Nephron (organoid): ENCODE results near the gene ROPN1L.
A peak's percentile ranks its signal among the peaks of the same experiment; 100 is the strongest.

ENCODE experiments used
- H3K27ac Mint-ChIP-seq, 3 experiments: 2 replicates each; pipeline ENCODE4 v1.8.0; 2020; ENCODE audit warnings: mixed read lengths in 3 of 3, mild to moderate bottlenecking in 2 of 3, moderate library complexity in 1 of 3
- H3K27me3 Mint-ChIP-seq: 2 replicates; pipeline ENCODE4 v1.8.0; 2021; ENCODE audit warnings: low read depth, mild to moderate bottlenecking, moderate library complexity, mixed read lengths
- H3K36me3 Mint-ChIP-seq: 2 replicates; pipeline ENCODE4 v1.8.0; 2020; ENCODE audit warnings: low read depth, mixed read lengths
- H3K4me1 Mint-ChIP-seq: 2 replicates; pipeline ENCODE4 v1.8.0; 2020; ENCODE audit warnings: mixed read lengths
- H3K4me3 Mint-ChIP-seq, 3 experiments: 2 replicates each; pipeline ENCODE4 v1.8.0; 2020; ENCODE audit warnings: mild to moderate bottlenecking in 3 of 3, mixed read lengths in 3 of 3, moderate library complexity in 2 of 3
- H3K9me3 Mint-ChIP-seq: 2 replicates; pipeline ENCODE4 v1.8.0; 2020; ENCODE audit warnings: mixed read lengths
- CTCF ChIP-seq, 3 experiments: fragments of 200-600 bp; sonication (generic); IDR thresholded peaks; one replicate each; pipeline ENCODE4 v1.5.0; 2021; ENCODE audit warnings: antibody characterized with exemption in 3 of 3; ENCODE audit not compliant: unreplicated experiment in 3 of 3

Gene ROPN1L

GRCh38 chr5:10461041-10461440 is 19.4 kb downstream of the ROPN1L start:
- no peak overlapping the region for H3K4me3 Mint-ChIP-seq
- H3K27me3 Mint-ChIP-seq, result peaks cover 11% of the 10 kb centered on the region
- H3K36me3 Mint-ChIP-seq, result no peaks in the 10 kb centered on the region
- no peaks in the 10 kb centered on the region for H3K9me3 Mint-ChIP-seq
- H3K4me1 Mint-ChIP-seq, result peaks cover 6% of the 10 kb centered on the region
- peak overlapping the region in 1 of 3 experiments; percentile 20 for H3K27ac Mint-ChIP-seq
- no peak for TF ChIP-seq CTCF (IDR thresholded peaks at IDR 0.05; ENCODE audit: unreplicated experiment in 3 of 3)

GRCh38 chr5:10461904-10462555 is 20.4 kb downstream of the ROPN1L start:
- H3K27me3 Mint-ChIP-seq, result peaks cover 19% of the 10 kb centered on the region
- H3K4me1 Mint-ChIP-seq, result peaks cover 8% of the 10 kb centered on the region
- no peak for TF ChIP-seq CTCF (IDR thresholded peaks at IDR 0.05; ENCODE audit: unreplicated experiment in 3 of 3)

GRCh38 chr5:10463566-10463965 is 21.9 kb downstream of the ROPN1L start:
- Mint-ChIP-seq H3K36me3 (no peaks in the 10 kb centered on the region), H3K9me3 (no peaks in the 10 kb centered on the region), H3K27me3 (peaks cover 25% of the 10 kb centered on the region), H3K4me3 (no peak overlapping the region), H3K4me1 (peaks cover 16% of the 10 kb centered on the region), H3K27ac (no peak overlapping the region)
- no peak for TF ChIP-seq CTCF (IDR thresholded peaks at IDR 0.05; ENCODE audit: unreplicated experiment in 3 of 3)

More at GRCh38 chr5:10461904-10462555, 20.4 kb downstream of the ROPN1L start:
- Mint-ChIP-seq H3K4me3 (no peak overlapping the region), H3K9me3 (no peaks in the 10 kb centered on the region), H3K36me3 (no peaks in the 10 kb centered on the region), H3K27ac (no peak overlapping the region)

- no peak overlapping the region for H3K4me3 Mint-ChIP-seq
- no peak for TF ChIP-seq CTCF (IDR thresholded peaks at IDR 0.05; ENCODE audit: unreplicated experiment in 3 of 3)
- H3K27me3 Mint-ChIP-seq, result peaks cover 25% of the 10 kb centered on the region
- peaks cover 16% of the 10 kb centered on the region for H3K4me1 Mint-ChIP-seq
- H3K27ac Mint-ChIP-seq, result no peak overlapping the region
- no peaks in the 10 kb centered on the region for H3K9me3 Mint-ChIP-seq
- H3K36me3 Mint-ChIP-seq, result no peaks in the 10 kb centered on the region
Measured at GRCh38 chr5:10464173-10464572, 22.5 kb downstream of the ROPN1L start.

- H3K9me3 Mint-ChIP-seq, result no peaks in the 10 kb centered on the region
- H3K4me3 Mint-ChIP-seq, result no peak overlapping the region
- peaks cover 20% of the 10 kb centered on the region for H3K4me1 Mint-ChIP-seq
- H3K27ac Mint-ChIP-seq, result no peak overlapping the region
- no peaks in the 10 kb centered on the region for H3K36me3 Mint-ChIP-seq
- H3K27me3 Mint-ChIP-seq, result peaks cover 25% of the 10 kb centered on the region
- TF ChIP-seq CTCF (IDR thresholded peaks at IDR 0.05; ENCODE audit: unreplicated experiment in 3 of 3), result no peak
Measured at GRCh38 chr5:10465726-10466125, 24.0 kb downstream of the ROPN1L start.

GRCh38 chr5:10466446-10467073 is 24.9 kb downstream of the ROPN1L start:
- Mint-ChIP-seq H3K9me3 (no peaks in the 10 kb centered on the region), H3K27ac (peak overlapping the region in 1 of 3 experiments; percentile 29)
- TF ChIP-seq CTCF (IDR thresholded peaks at IDR 0.05; ENCODE audit: unreplicated experiment in 3 of 3), result no peak

More at GRCh38 chr5:10466446-10467073, 24.9 kb downstream of the ROPN1L start:
- no peak overlapping the region for H3K4me3 Mint-ChIP-seq
- peaks cover 20% of the 10 kb centered on the region for H3K4me1 Mint-ChIP-seq
- no peaks in the 10 kb centered on the region for H3K36me3 Mint-ChIP-seq
- peaks cover 24% of the 10 kb centered on the region for H3K27me3 Mint-ChIP-seq
